GM19025 (cell line): ENCODE measurements around the gene CEP89.
"Not testable (repeated sequence)": the region's sequence is repeated elsewhere in the genome, so short reads cannot be mapped to it uniquely, and the experiment has no call there.

ENCODE experiments used
- ATAC-seq: cut with Tn5 transposase; IDR thresholded peaks from one replicate; pipeline ENCODE4 v1.9.1; 2021; ENCODE audit warnings: mild to moderate bottlenecking, low read depth, moderate library complexity; ENCODE audit not compliant: unreplicated experiment

Gene CEP89

DNA sequence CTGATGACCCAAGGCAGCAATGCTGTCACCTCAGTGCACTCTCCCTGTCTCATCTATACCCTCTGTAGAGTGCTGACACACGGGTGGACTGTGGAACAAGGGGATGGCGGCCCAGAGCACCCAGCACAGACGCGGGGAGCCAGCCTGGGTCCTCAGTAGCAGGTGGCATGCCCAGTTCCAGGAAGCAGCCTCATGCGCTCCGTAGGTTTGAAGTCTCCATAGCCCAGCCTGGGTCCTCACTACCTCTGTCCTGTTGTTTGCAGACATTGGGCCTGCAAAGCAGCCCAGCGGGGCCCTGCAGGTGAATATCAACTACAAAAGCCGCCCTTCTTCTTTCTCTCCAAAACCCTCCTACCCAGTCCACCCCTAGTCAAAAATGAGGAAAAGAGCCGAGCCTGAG is 97.2 kb downstream of the CEP89 start:
- no peak for ATAC-seq

DNA sequence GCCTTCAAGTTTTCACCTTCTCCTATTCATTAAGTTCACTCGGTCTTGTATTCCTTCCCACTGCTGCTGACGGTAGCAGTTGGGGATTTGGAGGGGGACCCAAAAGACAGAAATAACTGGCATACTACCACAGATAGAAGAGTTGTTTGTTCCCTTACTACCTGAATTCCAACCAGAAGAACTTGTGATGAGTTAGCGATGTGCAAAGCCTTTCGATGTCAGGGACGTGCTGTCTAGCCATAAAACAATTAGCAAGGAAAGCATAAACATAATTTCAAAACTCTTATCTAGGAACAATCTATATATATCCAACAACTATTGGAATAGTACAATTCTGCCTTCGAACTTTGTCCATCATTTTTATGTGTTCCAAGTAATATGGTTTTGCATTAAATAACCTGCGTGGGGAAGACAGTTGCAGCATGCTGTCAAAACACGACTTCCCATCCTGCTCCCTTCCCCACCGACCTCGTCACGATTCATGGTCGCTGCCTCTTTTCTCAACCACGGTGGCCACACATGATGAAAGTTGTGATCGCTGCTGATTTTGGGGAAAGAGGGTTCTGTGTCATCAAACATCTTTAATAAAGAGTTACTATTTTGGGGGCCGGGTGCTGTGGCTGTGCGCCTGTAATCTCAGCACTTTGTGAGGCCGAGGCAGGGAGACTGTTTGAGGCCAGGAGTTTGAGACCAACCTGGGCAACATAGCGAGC is 98.4 kb downstream of the CEP89 start:
- no peak for ATAC-seq

- no peak for ATAC-seq
These were observed 99.4 kb downstream of the CEP89 start for GRCh38 chr19:32872391-32872790.

GRCh38 chr19:32870981-32871451 is 100.7 kb downstream of the CEP89 start:
- ATAC-seq = no peak

DNA sequence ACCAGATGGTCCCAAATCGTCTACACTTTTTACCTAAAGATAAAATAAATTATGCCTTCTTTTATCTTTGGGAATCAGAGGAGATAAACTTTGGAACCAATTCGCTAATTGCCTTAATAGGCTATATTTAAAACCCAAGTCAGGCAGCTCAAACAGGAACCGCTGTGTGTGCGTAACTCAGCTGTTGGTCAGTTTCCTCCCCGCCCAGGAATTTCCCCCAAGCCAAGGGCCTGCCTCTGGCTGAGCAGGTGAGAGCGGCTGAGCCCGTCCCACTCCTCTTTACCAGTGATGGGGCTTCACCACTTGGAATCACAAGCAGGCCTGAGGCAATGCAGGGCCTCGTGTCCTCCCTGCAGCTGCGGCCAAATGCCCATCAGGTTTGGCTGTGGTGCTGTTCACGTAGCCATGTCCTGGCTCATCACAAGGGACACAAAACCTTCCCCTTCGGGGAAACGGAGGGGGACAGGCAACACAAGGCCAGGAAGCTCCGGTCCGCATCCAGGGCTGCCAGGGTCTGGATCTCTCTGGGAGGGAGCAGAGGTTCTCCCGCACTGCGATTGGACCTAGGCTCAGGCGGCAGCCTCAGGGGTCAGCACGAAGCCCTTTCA is 101.7 kb downstream of the CEP89 start:
- ATAC-seq = no peak

DNA sequence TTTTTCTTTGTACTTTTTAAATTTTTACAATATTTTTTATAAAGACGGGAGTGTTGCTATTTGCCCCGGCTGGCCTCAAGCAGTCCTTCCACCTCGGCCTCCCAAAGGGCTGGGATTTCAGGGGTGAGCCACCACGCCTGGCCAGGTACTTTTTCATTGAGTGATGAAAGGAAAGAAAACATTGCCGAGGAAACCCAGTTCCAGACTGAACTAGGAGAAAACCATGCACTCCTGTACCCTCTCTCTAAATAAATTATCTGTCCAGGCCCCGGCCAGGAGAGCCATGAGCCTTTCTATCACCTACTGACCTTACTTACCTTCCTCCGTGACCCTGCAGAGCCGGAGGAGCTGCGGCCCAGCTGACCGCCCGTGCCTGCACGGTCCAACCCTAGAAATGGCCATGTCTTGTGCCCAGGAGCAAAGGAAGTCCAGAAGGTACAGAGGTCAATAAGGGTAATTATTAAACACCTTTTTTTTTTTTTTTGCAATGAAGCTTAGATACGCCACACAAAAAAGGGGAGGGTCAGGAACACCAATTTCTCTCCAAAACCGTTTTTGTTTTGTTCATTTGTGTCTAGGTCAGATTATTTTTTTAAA is 102.3 kb downstream of the CEP89 start, which contains the start of gene SLC7A9:
TSS of gene SLC7A9 (minus strand) at position 399 of the 597 bp plus-strand sequence. CDS start 1,233 bp downstream, outside the sequence.
- no peak for ATAC-seq

- ATAC-seq = no peak
These were observed 103.4 kb downstream of the CEP89 start for GRCh38 chr19:32868206-32868950.

DNA sequence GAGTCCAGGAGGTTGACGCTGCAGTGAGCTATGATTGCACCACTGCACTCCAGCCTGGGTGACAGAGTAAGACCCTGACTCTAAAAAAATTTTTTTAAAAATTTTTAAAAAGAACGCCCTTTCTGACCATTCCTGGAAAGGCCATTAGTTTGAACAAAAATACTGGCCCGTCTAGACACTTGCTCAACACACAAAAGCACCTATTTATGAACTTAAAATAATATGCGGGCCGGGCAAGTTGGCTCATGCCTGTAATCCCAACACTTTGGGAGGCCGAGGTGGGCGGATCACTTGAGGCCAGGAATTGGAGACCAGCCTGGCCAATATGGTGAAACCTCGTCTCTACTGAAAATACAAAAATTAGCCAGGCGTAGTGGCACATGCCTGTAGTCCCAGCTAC is 104.3 kb downstream of the CEP89 start:
- not testable (repeated sequence) for ATAC-seq

- no peak for ATAC-seq
These were observed 105.0 kb downstream of the CEP89 start for GRCh38 chr19:32866564-32867265.

GRCh38 chr19:32866061-32866460 is 105.7 kb downstream of the CEP89 start:
- ATAC-seq = no peak

GRCh38 chr19:32865326-32865725 is 106.4 kb downstream of the CEP89 start:
- no peak for ATAC-seq

DNA sequence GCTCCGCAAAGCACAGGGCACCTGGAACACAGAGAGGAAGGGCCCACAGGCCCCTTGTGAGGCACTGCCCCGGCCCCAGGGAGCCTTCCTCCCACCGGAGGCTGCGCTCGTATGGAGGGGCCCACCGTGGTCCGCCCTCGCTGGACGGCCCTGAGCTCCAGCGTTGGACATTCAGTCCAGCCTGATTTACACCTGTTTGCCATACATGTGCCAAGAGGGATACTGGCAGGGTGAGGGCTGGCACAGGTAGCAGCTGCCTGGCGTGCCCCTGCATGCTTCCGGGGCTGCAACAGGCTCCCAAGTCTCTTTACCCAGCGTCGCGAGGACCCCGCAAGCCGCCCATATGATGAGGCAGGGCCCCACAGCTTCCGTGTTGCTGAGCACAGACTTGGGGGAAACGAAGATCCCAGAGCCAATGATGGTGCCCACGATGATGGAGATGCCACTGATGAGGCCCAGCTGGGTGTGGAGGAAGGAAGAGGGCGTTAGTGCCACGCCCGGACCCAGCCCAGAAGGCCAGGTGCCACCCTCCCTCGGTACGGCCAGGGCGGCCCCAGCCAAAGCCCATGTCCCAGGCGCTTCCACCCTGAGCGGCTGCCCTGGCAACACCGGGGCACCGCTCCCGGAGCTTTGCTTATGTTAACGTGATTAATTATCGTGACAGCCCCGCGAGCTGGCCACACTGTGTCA is 107.3 kb downstream of the CEP89 start:
- ATAC-seq = no peak

DNA sequence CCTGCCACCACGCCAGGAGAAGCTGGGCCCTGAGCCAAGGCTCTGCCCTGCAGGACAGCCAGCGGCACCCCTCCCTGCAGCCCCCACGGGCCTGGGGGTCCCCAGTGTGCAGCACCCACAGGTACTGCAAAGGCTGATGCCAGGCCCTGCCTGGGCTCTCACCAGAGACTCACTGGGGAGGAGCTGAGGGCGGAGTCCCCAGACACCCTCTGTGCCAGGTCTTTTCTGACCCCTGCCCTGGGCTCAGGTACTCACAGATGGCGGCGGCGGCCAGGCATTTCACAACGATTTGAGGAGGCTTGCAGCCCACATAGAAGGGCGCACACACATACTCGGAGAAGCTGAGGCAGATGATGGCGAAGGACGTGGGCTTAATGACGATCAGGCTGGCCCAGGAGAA is 107.9 kb downstream of the CEP89 start:
- no peak for ATAC-seq

DNA sequence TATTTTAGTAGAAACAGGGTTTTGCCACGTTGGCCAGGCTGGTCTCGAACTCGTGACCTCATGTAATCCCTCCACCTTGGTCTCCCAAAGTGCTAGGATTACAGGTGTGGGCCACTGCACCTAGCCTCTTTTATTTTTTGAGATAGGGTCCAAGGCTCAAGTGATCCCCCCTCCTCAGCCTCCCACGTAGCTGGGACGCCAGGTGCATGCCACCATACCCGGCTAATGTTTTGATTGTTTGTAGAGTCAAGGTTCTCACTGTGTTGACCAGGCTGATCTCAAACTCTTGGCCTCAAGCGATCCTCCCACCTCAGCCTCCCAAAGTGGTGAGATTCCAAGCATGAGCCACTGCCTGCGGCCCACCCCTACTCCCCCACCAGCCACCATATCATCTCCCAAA is 108.5 kb downstream of the CEP89 start:
- ATAC-seq = no peak

DNA sequence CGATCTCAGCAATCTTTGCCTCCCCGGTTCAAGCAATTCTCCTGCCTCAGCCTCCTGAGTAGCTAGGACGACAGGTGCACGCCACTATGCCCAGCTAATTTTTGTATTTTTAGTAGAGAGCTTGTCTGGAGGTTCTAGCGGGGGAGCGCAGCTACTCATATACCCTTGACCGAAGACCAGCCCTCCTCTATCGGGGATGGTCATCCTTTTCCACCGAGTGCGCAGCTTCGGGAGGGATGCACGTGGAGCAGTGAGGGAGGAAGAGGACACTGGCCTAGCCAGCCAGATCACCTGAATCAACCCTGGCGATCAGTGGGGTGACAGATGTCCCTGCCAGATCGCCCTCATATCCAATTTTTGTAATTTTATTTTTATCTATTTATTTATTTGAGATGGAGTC is 109.0 kb downstream of the CEP89 start:
- no peak for ATAC-seq

GRCh38 chr19:32862173-32862572 is 109.6 kb downstream of the CEP89 start:
- ATAC-seq = no peak

DNA sequence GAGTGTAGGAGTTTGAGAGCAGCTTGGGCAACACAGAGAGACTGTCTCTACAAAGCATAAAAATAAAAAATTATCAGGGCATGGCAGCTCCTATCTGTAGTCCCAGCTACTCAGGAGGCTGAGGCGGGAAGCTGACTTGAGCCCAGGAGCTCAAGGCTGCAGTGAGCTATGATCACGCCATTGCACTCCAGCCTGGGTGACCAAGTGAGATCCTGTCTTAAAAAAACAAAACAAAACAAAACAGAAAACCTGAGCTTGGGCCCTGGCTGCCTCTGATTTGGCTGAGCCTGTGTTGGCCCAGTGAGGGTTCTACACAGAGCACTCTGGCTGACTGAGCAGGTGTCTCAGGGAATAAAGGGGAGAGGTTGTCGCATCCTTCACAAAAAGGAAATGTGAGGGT is 110.2 kb downstream of the CEP89 start:
- ATAC-seq = no peak

GRCh38 chr19:32859591-32859990 is 112.2 kb downstream of the CEP89 start:
- no peak for ATAC-seq

- no peak for ATAC-seq
These were observed 113.2 kb downstream of the CEP89 start for GRCh38 chr19:32858559-32858958.

DNA sequence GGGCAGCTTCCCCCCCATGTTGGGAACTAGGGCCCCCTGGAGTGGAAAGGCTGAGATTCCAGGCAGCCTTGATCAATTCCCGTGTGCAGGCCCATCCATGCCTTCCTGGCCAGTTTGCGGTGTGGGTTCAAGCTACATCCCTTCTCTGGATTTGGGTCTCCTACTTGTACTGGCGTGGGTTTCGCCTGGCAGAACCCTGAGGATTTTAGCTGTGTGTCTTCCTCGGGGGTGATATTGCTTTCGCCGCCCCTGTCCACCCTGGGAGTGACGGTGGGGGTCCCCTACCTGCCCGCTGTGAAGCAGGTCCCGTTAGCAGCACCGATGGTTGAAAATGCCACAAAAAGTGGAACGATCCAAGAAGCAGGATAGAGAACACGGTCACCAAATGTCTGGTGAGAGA is 113.6 kb downstream of the CEP89 start:
- ATAC-seq = no peak
